ENCODE data around the gene SLMAP.

SLMAP gene

GRCh38 chr3:57810471-57811137 is 54.5 kb downstream of the SLMAP start:
- H3K27ac ChIP-seq = no peak overlapping the region

GRCh38 chr3:57815036-57815435 is 58.9 kb downstream of the SLMAP start:
- no peak overlapping the region for H3K27ac ChIP-seq
- TF ChIP-seq CTCF (conservative IDR thresholded peaks at IDR 0.05; ENCODE audit: low read depth, low read length) = no peak
- no peaks in the 10 kb centered on the region for H3K36me3 ChIP-seq (ENCODE audit: insufficient read depth)
- no peaks in the 10 kb centered on the region; the same call in 1 of the 2 replicates for H3K79me2 ChIP-seq (ENCODE audit: insufficient read depth, low read depth)
- no peak overlapping the region for H3K9ac ChIP-seq
- no peak overlapping the region for H3K4me3 ChIP-seq (IDR thresholded peaks at IDR 0.05; ENCODE audit: insufficient read depth, low read depth, low read length)
- H2AFZ ChIP-seq (ENCODE audit: low read depth) = no peak overlapping the region
- no peaks in the 10 kb centered on the region for H3K4me1 ChIP-seq (ENCODE audit: low read depth, poor library complexity, severe bottlenecking)
- no peaks in the 10 kb centered on the region for H3K27me3 ChIP-seq (ENCODE audit: insufficient read depth, low read depth)
- no peak overlapping the region for H3K4me2 ChIP-seq
- H4K20me1 ChIP-seq (ENCODE audit: insufficient read depth) = no peaks in the 10 kb centered on the region

More at GRCh38 chr3:57810471-57811137, 54.5 kb downstream of the SLMAP start:
- Histone ChIP-seq H3K9ac (no peak overlapping the region), H3K36me3 (ENCODE audit: insufficient read depth) (no peaks in the 10 kb centered on the region), H4K20me1 (ENCODE audit: insufficient read depth) (0 out of 2 replicates have a peak, but pooled peaks cover 4% of the 10 kb centered on the region), H3K79me2 (ENCODE audit: insufficient read depth, low read depth) (no peaks in the 10 kb centered on the region; the same call in 1 of the 2 replicates), H3K4me3 (IDR thresholded peaks at IDR 0.05; ENCODE audit: insufficient read depth, low read depth, low read length) (no peak overlapping the region), H2AFZ (ENCODE audit: low read depth) (no peak overlapping the region), H3K4me1 (ENCODE audit: low read depth, poor library complexity, severe bottlenecking) (no peaks in the 10 kb centered on the region), H3K27me3 (ENCODE audit: insufficient read depth, low read depth) (no peaks in the 10 kb centered on the region), H3K4me2 (no peak overlapping the region)
- no peak for TF ChIP-seq CTCF (conservative IDR thresholded peaks at IDR 0.05; ENCODE audit: low read depth, low read length)

GRCh38 chr3:57816471-57817095 is 60.5 kb downstream of the SLMAP start:
- Histone ChIP-seq H3K4me3 (IDR thresholded peaks at IDR 0.05; ENCODE audit: insufficient read depth, low read depth, low read length) (no peak overlapping the region), H3K9ac (no peak overlapping the region), H3K27ac (no peak overlapping the region), H2AFZ (ENCODE audit: low read depth) (no peak overlapping the region), H3K4me2 (no peak overlapping the region), H3K4me1 (ENCODE audit: low read depth, poor library complexity, severe bottlenecking) (no peaks in the 10 kb centered on the region), H4K20me1 (ENCODE audit: insufficient read depth) (no peaks in the 10 kb centered on the region), H3K27me3 (ENCODE audit: insufficient read depth, low read depth) (no peaks in the 10 kb centered on the region), H3K36me3 (ENCODE audit: insufficient read depth) (no peaks in the 10 kb centered on the region), H3K79me2 (ENCODE audit: insufficient read depth, low read depth) (no peaks in the 10 kb centered on the region; the same call in 1 of the 2 replicates)
- no peak for TF ChIP-seq CTCF (conservative IDR thresholded peaks at IDR 0.05; ENCODE audit: low read depth, low read length)

GRCh38 chr3:57818772-57819171 is 62.7 kb downstream of the SLMAP start:
- no peak for TF ChIP-seq CTCF (conservative IDR thresholded peaks at IDR 0.05; ENCODE audit: low read depth, low read length)
- Histone ChIP-seq H3K36me3 (ENCODE audit: insufficient read depth) (no peaks in the 10 kb centered on the region), H4K20me1 (ENCODE audit: insufficient read depth) (no peaks in the 10 kb centered on the region), H3K4me3 (IDR thresholded peaks at IDR 0.05; ENCODE audit: insufficient read depth, low read depth, low read length) (no peak overlapping the region), H3K79me2 (ENCODE audit: insufficient read depth, low read depth) (no peaks in the 10 kb centered on the region; the same call in 1 of the 2 replicates), H3K27ac (no peak overlapping the region), H3K4me1 (ENCODE audit: low read depth, poor library complexity, severe bottlenecking) (no peaks in the 10 kb centered on the region), H3K27me3 (ENCODE audit: insufficient read depth, low read depth) (no peaks in the 10 kb centered on the region), H3K9ac (no peak overlapping the region), H2AFZ (ENCODE audit: low read depth) (no peak overlapping the region), H3K4me2 (no peak overlapping the region)

Measured in KMS-11 (cell line).